ENCODE data around the gene RNF220.

Gene RNF220

DNA sequence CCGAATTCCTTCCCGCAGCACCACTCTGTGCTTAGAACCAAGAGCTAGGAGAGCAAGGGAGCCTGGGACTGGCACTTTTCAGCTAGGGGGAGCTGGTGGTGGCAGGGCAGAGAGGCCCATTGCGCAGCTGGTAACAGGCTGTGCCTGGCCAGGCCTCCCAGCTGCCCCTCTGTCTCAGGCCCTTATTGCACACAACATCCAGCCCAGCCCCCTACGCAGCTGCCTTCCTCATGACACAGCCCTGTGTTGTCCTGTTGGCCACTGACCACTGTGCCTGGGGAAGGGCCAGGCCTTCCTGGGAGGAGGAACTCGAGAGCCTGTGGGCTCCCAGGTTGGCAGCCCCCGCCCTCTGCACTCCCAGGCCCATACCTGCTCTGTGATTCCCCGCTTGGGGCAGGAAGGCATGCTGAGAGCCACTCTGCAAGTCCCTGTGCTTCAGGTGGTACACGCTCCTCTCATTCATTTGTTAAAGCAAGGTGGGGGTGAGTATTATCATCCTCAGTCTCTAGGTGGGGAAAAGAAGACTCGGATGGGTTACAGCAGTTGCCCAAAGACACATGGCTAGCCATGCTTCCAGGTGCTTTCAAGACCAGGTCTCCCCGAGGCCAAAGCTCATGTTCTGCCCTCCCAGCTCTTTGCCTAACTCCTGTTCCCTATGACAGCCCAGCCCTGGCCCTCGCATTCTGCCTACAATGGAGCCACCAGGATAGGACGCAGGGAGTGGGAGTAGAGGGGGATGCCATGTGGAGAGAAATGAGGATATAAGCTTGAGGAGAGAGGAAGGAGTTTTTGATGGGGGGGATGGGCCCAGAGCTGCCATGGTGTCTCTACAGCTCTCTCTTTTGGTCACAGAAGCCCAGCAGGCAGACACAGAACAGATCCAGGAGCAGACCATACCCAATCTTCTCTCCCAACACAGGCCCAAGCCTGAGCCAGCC lies 187.4 kb downstream of the RNF220 start:
- ATAC-seq, result no peak
- TF ChIP-seq RARB (CRISPR knock-in tag; IDR thresholded peaks at IDR 0.05) (no peak), ZFP30 (CRISPR knock-in tag; IDR thresholded peaks at IDR 0.05) (no peak), ESRRG (CRISPR knock-in tag; IDR thresholded peaks at IDR 0.05) (no peak)
- TF ChIP-seq, protein P1, sequence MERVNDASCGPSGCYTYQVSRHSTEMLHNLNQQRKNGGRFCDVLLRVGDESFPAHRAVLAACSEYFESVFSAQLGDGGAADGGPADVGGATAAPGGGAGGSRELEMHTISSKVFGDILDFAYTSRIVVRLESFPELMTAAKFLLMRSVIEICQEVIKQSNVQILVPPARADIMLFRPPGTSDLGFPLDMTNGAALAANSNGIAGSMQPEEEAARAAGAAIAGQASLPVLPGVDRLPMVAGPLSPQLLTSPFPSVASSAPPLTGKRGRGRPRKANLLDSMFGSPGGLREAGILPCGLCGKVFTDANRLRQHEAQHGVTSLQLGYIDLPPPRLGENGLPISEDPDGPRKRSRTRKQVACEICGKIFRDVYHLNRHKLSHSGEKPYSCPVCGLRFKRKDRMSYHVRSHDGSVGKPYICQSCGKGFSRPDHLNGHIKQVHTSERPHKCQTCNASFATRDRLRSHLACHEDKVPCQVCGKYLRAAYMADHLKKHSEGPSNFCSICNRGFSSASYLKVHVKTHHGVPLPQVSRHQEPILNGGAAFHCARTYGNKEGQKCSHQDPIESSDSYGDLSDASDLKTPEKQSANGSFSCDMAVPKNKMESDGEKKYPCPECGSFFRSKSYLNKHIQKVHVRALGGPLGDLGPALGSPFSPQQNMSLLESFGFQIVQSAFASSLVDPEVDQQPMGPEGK (CRISPR knock-in tag; IDR thresholded peaks at IDR 0.05; ENCODE audit: borderline replicate concordance), result no peak
- TF ChIP-seq, protein P2, sequence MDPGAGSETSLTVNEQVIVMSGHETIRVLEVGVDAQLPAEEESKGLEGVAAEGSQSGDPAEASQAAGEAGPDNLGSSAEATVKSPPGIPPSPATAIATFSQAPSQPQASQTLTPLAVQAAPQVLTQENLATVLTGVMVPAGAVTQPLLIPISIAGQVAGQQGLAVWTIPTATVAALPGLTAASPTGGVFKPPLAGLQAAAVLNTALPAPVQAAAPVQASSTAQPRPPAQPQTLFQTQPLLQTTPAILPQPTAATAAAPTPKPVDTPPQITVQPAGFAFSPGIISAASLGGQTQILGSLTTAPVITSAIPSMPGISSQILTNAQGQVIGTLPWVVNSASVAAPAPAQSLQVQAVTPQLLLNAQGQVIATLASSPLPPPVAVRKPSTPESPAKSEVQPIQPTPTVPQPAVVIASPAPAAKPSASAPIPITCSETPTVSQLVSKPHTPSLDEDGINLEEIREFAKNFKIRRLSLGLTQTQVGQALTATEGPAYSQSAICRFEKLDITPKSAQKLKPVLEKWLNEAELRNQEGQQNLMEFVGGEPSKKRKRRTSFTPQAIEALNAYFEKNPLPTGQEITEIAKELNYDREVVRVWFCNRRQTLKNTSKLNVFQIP (CRISPR knock-in tag; IDR thresholded peaks at IDR 0.05; ENCODE audit: borderline replicate concordance, low read depth), result no peak

DNA sequence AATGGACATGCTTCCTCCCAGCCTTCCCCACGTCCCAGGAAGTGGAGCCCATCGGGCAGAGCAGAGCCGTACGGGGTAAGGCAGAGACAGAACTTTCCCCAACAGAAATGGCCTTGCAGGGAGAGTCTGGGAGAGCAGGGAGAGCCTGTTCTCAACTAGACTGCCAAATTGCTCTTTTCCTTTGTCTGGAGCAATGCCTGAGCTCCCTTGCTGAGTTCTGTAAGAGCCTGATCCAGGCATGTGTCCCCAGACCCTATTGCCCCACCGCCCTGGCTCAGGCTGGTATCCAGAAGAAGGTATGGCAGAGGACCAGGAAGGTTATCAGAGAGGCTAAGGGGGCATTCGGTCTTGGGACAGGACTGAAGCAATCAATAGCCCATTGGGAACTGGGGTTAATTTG lies 189.3 kb downstream of the RNF220 start:
- TF ChIP-seq OSR1 (CRISPR knock-in tag; IDR thresholded peaks at IDR 0.05) (no peak), SNAI2 (CRISPR knock-in tag; IDR thresholded peaks at IDR 0.05) (no peak), BACH2 (CRISPR knock-in tag; IDR thresholded peaks at IDR 0.05; ENCODE audit: borderline replicate concordance) (no peak), ISL1 (CRISPR knock-in tag; IDR thresholded peaks at IDR 0.05) (no peak), ESRRG (CRISPR knock-in tag; IDR thresholded peaks at IDR 0.05) (no peak), PPARA (CRISPR knock-in tag; IDR thresholded peaks at IDR 0.05; ENCODE audit: borderline replicate concordance) (no peak), ZFP30 (CRISPR knock-in tag; IDR thresholded peaks at IDR 0.05) (no peak), ZNF565 (CRISPR knock-in tag; conservative IDR thresholded peaks at IDR 0.05; ENCODE audit: low read depth) (no peak), TOX (CRISPR knock-in tag; IDR thresholded peaks at IDR 0.05; ENCODE audit: borderline replicate concordance) (no peak), GLIS3 (CRISPR knock-in tag; IDR thresholded peaks at IDR 0.05) (no peak), ZC3H10 (CRISPR knock-in tag; IDR thresholded peaks at IDR 0.05) (no peak), ZNF70 (CRISPR knock-in tag; IDR thresholded peaks at IDR 0.05) (no peak), RARB (CRISPR knock-in tag; IDR thresholded peaks at IDR 0.05) (no peak), CSDC2 (CRISPR knock-in tag; IDR thresholded peaks at IDR 0.05) (no peak), ZFP3 (CRISPR knock-in tag; IDR thresholded peaks at IDR 0.05) (no peak)
- TF ChIP-seq, protein P1 (CRISPR knock-in tag; IDR thresholded peaks at IDR 0.05; ENCODE audit: borderline replicate concordance), result no peak
- TF ChIP-seq, protein P3, sequence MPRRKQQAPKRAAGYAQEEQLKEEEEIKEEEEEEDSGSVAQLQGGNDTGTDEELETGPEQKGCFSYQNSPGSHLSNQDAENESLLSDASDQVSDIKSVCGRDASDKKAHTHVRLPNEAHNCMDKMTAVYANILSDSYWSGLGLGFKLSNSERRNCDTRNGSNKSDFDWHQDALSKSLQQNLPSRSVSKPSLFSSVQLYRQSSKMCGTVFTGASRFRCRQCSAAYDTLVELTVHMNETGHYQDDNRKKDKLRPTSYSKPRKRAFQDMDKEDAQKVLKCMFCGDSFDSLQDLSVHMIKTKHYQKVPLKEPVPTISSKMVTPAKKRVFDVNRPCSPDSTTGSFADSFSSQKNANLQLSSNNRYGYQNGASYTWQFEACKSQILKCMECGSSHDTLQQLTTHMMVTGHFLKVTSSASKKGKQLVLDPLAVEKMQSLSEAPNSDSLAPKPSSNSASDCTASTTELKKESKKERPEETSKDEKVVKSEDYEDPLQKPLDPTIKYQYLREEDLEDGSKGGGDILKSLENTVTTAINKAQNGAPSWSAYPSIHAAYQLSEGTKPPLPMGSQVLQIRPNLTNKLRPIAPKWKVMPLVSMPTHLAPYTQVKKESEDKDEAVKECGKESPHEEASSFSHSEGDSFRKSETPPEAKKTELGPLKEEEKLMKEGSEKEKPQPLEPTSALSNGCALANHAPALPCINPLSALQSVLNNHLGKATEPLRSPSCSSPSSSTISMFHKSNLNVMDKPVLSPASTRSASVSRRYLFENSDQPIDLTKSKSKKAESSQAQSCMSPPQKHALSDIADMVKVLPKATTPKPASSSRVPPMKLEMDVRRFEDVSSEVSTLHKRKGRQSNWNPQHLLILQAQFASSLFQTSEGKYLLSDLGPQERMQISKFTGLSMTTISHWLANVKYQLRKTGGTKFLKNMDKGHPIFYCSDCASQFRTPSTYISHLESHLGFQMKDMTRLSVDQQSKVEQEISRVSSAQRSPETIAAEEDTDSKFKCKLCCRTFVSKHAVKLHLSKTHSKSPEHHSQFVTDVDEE (CRISPR knock-in tag; IDR thresholded peaks at IDR 0.05), result no peak
- TF ChIP-seq, protein P4, sequence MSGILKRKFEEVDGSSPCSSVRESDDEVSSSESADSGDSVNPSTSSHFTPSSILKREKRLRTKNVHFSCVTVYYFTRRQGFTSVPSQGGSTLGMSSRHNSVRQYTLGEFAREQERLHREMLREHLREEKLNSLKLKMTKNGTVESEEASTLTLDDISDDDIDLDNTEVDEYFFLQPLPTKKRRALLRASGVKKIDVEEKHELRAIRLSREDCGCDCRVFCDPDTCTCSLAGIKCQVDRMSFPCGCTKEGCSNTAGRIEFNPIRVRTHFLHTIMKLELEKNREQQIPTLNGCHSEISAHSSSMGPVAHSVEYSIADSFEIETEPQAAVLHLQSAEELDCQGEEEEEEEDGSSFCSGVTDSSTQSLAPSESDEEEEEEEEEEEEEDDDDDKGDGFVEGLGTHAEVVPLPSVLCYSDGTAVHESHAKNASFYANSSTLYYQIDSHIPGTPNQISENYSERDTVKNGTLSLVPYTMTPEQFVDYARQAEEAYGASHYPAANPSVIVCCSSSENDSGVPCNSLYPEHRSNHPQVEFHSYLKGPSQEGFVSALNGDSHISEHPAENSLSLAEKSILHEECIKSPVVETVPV (CRISPR knock-in tag; IDR thresholded peaks at IDR 0.05), result no peak
- TF ChIP-seq, protein P2 (CRISPR knock-in tag; IDR thresholded peaks at IDR 0.05; ENCODE audit: borderline replicate concordance, low read depth), result no peak
- TF ChIP-seq, protein P5, sequence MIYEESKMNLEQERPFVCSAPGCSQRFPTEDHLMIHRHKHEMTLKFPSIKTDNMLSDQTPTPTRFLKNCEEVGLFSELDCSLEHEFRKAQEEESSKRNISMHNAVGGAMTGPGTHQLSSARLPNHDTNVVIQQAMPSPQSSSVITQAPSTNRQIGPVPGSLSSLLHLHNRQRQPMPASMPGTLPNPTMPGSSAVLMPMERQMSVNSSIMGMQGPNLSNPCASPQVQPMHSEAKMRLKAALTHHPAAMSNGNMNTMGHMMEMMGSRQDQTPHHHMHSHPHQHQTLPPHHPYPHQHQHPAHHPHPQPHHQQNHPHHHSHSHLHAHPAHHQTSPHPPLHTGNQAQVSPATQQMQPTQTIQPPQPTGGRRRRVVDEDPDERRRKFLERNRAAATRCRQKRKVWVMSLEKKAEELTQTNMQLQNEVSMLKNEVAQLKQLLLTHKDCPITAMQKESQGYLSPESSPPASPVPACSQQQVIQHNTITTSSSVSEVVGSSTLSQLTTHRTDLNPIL (CRISPR knock-in tag; IDR thresholded peaks at IDR 0.05; ENCODE audit: low read depth), result no peak
- no peak for ATAC-seq

All from SK-N-SH treated with all-trans-retinoic acid at 6 μM for 48 hours (cell line).